Spleen (tissue), 3 donors: ENCODE measurements around the gene SNX19.

Experiments
- POLR2A ChIP-seq, 3 donors: fragments of 450-650 bp; IDR thresholded peaks; one replicate each; pipeline ENCODE4 v1.5.1; 2017; ENCODE audit warnings: antibody characterized with exemption in 3 of 3, mild to moderate bottlenecking in 1 of 3
- POLR2AphosphoS5 ChIP-seq, 3 donors: sonication (generic); formaldehyde crosslinking; IDR thresholded peaks; one replicate each; pipeline ENCODE4 v1.5.1; 2017; ENCODE audit warnings: antibody characterized with exemption in 3 of 3

DNA sequence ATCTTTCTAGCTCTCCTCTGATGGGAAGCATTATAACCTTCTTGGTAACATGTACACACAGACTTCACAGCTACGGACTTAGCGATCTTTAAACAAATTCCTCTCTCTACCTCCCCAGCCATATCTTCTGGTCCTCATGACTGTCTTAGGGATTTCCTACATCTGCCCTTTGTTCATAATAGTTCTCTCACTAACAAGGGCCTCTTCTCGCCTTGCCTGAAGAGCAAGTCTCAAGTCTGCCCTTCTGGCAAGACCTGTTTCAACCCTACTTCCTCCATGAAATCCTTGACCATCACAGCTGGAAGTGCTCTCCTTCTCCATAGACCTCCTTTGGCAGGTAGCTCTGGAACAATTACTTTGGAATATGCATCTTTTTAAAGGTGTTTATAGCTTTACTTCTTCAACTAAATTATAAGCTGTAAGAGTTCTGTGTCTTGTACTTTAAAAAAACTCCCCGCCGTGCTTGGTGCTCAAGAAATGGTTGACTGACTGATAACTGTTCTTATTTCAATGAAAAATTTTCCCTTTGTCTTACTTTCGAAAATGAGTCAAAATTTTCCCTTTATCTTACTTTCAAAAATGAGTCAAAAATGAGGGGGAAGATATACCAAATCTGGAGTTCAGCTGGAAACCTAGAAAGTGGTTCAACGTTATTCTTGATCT, 34.7 kb downstream of the SNX19 start:
- TF ChIP-seq POLR2AphosphoS5 (IDR thresholded peaks at IDR 0.05) (no peak), POLR2A (IDR thresholded peaks at IDR 0.05) (no peak)
